K562 (cell line): ENCODE results near the gene ITPA. TPM values are rescaled to one million over a fixed set of nuclear protein-coding genes. Genes with fewer than 3 reads are reported as not detected.
A peak's percentile ranks its signal among the peaks of the same experiment; 100 is the strongest.

Experiments
- BHLHE40 ChIP-seq: IDR thresholded peaks from 2 replicates; pipeline ENCODE4 v1.6.1; 2011; ENCODE audit warnings: low read length, improper control_type of control experiment
- CC2D1A ChIP-seq: fragments of 450-650 bp; IDR thresholded peaks from 2 replicates; pipeline ENCODE4 v1.6.1; 2017; ENCODE audit warnings: mild to moderate bottlenecking
- CCAR2 ChIP-seq: fragments of 200-400 bp; formaldehyde crosslinking; IDR thresholded peaks from 2 replicates; pipeline ENCODE4 v1.6.1; 2017; ENCODE audit warnings: mild to moderate bottlenecking, low read depth, low read length
- CEBPB ChIP-seq: fragments of 450-650 bp; IDR thresholded peaks from 2 replicates; pipeline ENCODE4 v1.6.1; 2016; ENCODE audit warnings: missing genetic modification characterization, missing compliant biosample characterization
- CREB1 ChIP-seq, 2 experiments: sonication (generic) in 1 of 2; formaldehyde crosslinking in 1 of 2; IDR thresholded peaks; 2 replicates each; pipeline versions ENCODE4 v1.6.1 to v1.8.0; 2012 to 2022; ENCODE audit warnings: inconsistent platforms in 1 of 2, mild to moderate bottlenecking in 1 of 2, missing genetic modification reagents in 1 of 2, moderate library complexity in 1 of 2
- EP300 ChIP-seq: IDR thresholded peaks from 2 replicates; pipeline ENCODE4 v1.6.1; 2012; ENCODE audit warnings: low read length, improper control_type of control experiment
- GABPA ChIP-seq: fragments of 200-800 bp; sonication (Bioruptor generic); conservative IDR thresholded peaks from 2 replicates; pipeline ENCODE4 v1.6.1; 2016; ENCODE audit warnings: low read depth, missing genetic modification characterization, missing compliant biosample characterization
- GABPB1 ChIP-seq: sonication (generic); formaldehyde crosslinking; IDR thresholded peaks from 2 replicates; pipeline ENCODE4 v1.8.0; 2022; ENCODE audit warnings: mild to moderate bottlenecking, missing genetic modification reagents
- HNRNPL ChIP-seq: fragments of 200-400 bp; formaldehyde crosslinking; IDR thresholded peaks from 2 replicates; pipeline ENCODE4 v1.6.1; 2017; ENCODE audit warnings: low read depth, mild to moderate bottlenecking, low read length
- MEF2D ChIP-seq: conservative IDR thresholded peaks from 2 replicates; pipeline ENCODE4 v1.6.1; 2016; ENCODE audit warnings: low read depth, missing genetic modification characterization, missing compliant biosample characterization
- PCBP1 ChIP-seq: fragments of 200-400 bp; formaldehyde crosslinking; IDR thresholded peaks from 2 replicates; pipeline ENCODE4 v1.6.1; 2018; ENCODE audit warnings: mild to moderate bottlenecking, low read depth, low read length; ENCODE audit not compliant: poor library complexity, severe bottlenecking
- RBM39 ChIP-seq: fragments of 200-400 bp; formaldehyde crosslinking; optimal IDR thresholded peaks from 2 replicates; pipeline ENCODE3; 2018; ENCODE audit warnings: low read depth, low read length
- SP1 ChIP-seq: sonication (generic); formaldehyde crosslinking; IDR thresholded peaks from 2 replicates; pipeline ENCODE4 v1.8.1; 2022; ENCODE audit warnings: mild to moderate bottlenecking, missing genetic modification reagents
- SREBF1 ChIP-seq: fragments of 150-350 bp; IDR thresholded peaks from 2 replicates; pipeline ENCODE4 v1.6.1; 2014; ENCODE audit warnings: antibody characterized with exemption, low read depth, low read length, borderline replicate concordance
- ZFP36 ChIP-seq: fragments of 150-350 bp; IDR thresholded peaks from 2 replicates; pipeline ENCODE4 v1.6.1; 2018; ENCODE audit warnings: low read length, low read depth; ENCODE audit not compliant: partially characterized antibody
- ZNF133 ChIP-seq: fragments of 250-450 bp; sonication (Bioruptor Pico); IDR thresholded peaks from 2 replicates; pipeline ENCODE4 v1.4.0; 2020; ENCODE audit warnings: mild to moderate bottlenecking
- ZNF143 ChIP-seq: sonication (generic); formaldehyde crosslinking; IDR thresholded peaks from 2 replicates; pipeline ENCODE4 v1.9.0; 2022; ENCODE audit warnings: mild to moderate bottlenecking, missing genetic modification reagents
- ZNF518B ChIP-seq: fragments of 250-450 bp; sonication (Bioruptor Pico); IDR thresholded peaks from 2 replicates; pipeline ENCODE4 v1.5.0; 2021; ENCODE audit warnings: mild to moderate bottlenecking, moderate library complexity
- ZNF592 ChIP-seq: fragments of 450-650 bp; IDR thresholded peaks from 2 replicates; pipeline ENCODE4 v1.6.1; 2017; ENCODE audit warnings: antibody characterized with exemption, mild to moderate bottlenecking
- polyA plus RNA-seq, 8 experiments: library from polyadenylated mRNA; depleted of rRNA in 4 of 8; stranded (reverse) in 5 of 8; unstranded in 3 of 8; fragments of >200 nt; fragmentation: Nextera tagmentation in 2 of 8; fragmentation: Illumina TruSeq in 1 of 8; extraction: Ambion mirVana in 2 of 8; extraction: Trizol in 1 of 8; gene quantifications; 2 replicates each; pipeline versions ENCODE4 v1.2.1 to v1.2.3, GENCODE V29; 2011 to 2014; ENCODE audit warnings: inconsistent platforms in 1 of 8, missing spikeins in 1 of 8
- total RNA-seq, 7 experiments: library from RNA; depleted of rRNA in 6 of 7; stranded (reverse); fragments of >200 nt in 6 of 7; fragmentation: Illumina TruSeq in 2 of 7; extraction: Trizol in 2 of 7; gene quantifications; 2 replicates each; pipeline versions ENCODE4 v1.2.1 to v1.2.3, GENCODE V29; 2011 to 2021; ENCODE audit warnings: low replicate concordance in 1 of 7
- TF ChIP-seq, protein P1 (sequence below): sonication (generic); formaldehyde crosslinking; IDR thresholded peaks from 2 replicates; pipeline ENCODE4 v1.8.0; 2022; ENCODE audit warnings: missing genetic modification reagents, mild to moderate bottlenecking, moderate library complexity, borderline replicate concordance

ITPA gene
- total and polyA plus RNA-seq, 9 of the 15 experiments (the other 6 are each of a cell fraction or from before 2014, with no cell fraction given): 5.0 to 79.7 (median 36.7) TPM

- TF ChIP-seq MEF2D (tag): no peak
- TF ChIP-seq CREB1 (IDR thresholded peaks at IDR 0.05): no peak
- peak; percentile 20; the same call in 1 of the 2 replicates for TF ChIP-seq CREB1 (CRISPR knock-in tag; IDR thresholded peaks at IDR 0.05)
- no peak for TF ChIP-seq CC2D1A
- TF ChIP-seq GABPB1 (CRISPR knock-in tag): peak; percentile 58; the same call in 1 of the 2 replicates
- no peak for TF ChIP-seq ZNF133
- TF ChIP-seq CCAR2: no peak
- no peak for TF ChIP-seq SP1 (CRISPR knock-in tag)
- TF ChIP-seq GABPA (tag): no peak
- TF ChIP-seq ZFP36: peak; percentile 92
- no peak for TF ChIP-seq ZNF592
- TF ChIP-seq, protein P1, sequence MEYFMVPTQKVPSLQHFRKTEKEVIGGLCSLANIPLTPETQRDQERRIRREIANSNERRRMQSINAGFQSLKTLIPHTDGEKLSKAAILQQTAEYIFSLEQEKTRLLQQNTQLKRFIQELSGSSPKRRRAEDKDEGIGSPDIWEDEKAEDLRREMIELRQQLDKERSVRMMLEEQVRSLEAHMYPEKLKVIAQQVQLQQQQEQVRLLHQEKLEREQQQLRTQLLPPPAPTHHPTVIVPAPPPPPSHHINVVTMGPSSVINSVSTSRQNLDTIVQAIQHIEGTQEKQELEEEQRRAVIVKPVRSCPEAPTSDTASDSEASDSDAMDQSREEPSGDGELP (CRISPR knock-in tag): no peak; the same call in 1 of the 2 replicates
- no peak for TF ChIP-seq ZNF143 (CRISPR knock-in tag)
- TF ChIP-seq PCBP1: peak; percentile 29
- no peak for TF ChIP-seq ZNF518B (CRISPR knock-in tag)
- TF ChIP-seq RBM39: no peak
- no peak for TF ChIP-seq EP300
- TF ChIP-seq HNRNPL: no peak
- TF ChIP-seq SREBF1: no peak
- no peak for TF ChIP-seq BHLHE40
- TF ChIP-seq CEBPB: no peak
These were observed 29.9 kb downstream of the ITPA start, which contains the start of gene SLC4A11 (continued) for GRCh38 chr20:3239026-3239866.
